Brain microvascular endothelial cell (primary cell): ENCODE results near the gene CD207.
A peak's percentile ranks its signal among the peaks of the same experiment; 100 is the strongest.

Experiments used
- DNase-seq: peaks from one replicate; pipeline ENCODE4 v3.0.0-alpha.2; 2020
- H3K27ac ChIP-seq: fragments of 250-450 bp; sonication (Bioruptor Pico); 2 replicates; pipeline ENCODE4 v1.5.1; 2020; ENCODE audit warnings: mild to moderate bottlenecking, moderate library complexity
- H3K27me3 ChIP-seq: fragments of 250-450 bp; sonication (Bioruptor Pico); replicated peaks from 2 replicates; pipeline ENCODE4 v1.5.1; 2020; ENCODE audit warnings: mild to moderate bottlenecking
- H3K36me3 ChIP-seq: fragments of 250-450 bp; sonication (Bioruptor Pico); replicated peaks from 2 replicates; pipeline ENCODE4 v1.5.1; 2020; ENCODE audit warnings: mild to moderate bottlenecking
- H3K4me3 ChIP-seq: 2 replicates; pipeline ENCODE4 v1.5.1; 2011; ENCODE audit warnings: low read depth, mild to moderate bottlenecking, control low read depth, low read length, moderate library complexity
- in situ Hi-C: cut with HindIII; loops from 2 replicates; pipeline ENCODE4 v1.10.0; 2017; ENCODE audit warnings: low sequenced_read_pairs, low pct_ligation_motif_present
- TF ChIP-seq, protein P1 (sequence below): IDR thresholded peaks from 2 replicates; pipeline ENCODE4 v1.5.1; 2011; ENCODE audit warnings: low read depth, mild to moderate bottlenecking, moderate library complexity, low read length, control low read depth, inconsistent platforms; ENCODE audit errors: missing control alignments

Gene CD207

DNA sequence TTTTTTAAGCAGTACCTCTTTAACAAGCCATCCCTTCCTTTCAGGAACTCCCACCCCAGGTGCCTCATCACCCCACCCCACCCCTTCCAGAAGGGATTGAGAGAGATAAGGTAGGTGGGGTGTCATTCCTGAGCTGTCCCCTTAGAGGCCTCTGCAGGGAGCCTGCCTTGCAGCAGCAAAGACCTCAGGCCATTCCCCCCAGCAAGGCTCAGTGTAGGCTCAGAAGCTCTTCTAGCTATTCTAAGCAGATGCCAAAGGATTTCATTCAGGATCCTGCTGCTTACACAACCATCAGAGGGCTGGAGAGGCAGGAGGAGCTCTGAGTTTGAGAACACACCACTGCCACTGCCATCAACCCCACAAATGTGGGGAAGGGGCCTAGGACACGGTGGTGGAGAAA lies 39.4 kb downstream of the CD207 start:
- TF ChIP-seq, protein P1, sequence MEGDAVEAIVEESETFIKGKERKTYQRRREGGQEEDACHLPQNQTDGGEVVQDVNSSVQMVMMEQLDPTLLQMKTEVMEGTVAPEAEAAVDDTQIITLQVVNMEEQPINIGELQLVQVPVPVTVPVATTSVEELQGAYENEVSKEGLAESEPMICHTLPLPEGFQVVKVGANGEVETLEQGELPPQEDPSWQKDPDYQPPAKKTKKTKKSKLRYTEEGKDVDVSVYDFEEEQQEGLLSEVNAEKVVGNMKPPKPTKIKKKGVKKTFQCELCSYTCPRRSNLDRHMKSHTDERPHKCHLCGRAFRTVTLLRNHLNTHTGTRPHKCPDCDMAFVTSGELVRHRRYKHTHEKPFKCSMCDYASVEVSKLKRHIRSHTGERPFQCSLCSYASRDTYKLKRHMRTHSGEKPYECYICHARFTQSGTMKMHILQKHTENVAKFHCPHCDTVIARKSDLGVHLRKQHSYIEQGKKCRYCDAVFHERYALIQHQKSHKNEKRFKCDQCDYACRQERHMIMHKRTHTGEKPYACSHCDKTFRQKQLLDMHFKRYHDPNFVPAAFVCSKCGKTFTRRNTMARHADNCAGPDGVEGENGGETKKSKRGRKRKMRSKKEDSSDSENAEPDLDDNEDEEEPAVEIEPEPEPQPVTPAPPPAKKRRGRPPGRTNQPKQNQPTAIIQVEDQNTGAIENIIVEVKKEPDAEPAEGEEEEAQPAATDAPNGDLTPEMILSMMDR = no peak
- in situ Hi-C loops = no loop called here
- no peaks in the 10 kb centered on the region for H3K36me3 ChIP-seq
- no peak overlapping the region for H3K27ac ChIP-seq
- peaks cover 6% of the 10 kb centered on the region for H3K27me3 ChIP-seq
- no peak overlapping the region for H3K4me3 ChIP-seq
- no peak for DNase-seq

DNA sequence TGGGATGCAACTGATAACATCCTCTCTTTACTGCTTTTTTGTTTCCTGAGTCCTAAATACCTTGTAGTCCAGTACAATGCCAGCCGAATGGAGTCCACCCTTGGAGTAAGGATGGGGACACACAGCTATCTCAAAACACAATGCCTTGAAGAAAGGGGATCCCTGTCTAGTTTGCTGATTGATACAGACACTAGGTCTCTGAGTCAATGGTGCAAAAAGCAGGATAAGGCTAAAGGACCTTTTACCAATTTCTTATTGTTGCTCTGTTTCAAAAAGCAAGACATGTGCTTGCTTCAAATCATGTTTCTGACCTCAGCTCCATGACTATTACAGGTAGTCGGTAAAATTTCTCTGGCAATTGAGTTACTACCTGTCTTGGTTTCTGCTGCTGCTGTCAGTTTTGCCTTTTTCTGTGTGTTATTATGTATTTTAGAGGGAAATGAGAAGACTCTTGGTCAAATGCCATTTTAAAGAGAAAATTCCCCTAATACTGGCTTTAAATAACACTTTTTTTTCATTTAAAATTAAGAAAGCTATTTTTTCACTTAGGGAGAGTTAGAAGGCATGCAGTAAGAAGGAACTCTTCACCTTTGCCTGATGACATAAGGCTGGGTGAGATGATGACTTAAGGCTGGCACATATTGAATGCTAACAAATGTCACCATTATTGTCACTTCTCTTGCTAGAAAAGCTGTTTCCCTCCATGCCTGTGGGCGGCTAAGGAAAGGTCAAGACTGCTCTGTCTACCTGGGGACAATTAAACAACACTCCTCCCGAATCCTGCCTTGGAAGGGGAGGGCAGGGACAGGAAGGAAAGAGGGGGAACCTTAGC lies 40.2 kb downstream of the CD207 start:
- TF ChIP-seq, protein P1 = no peak
- in situ Hi-C loops = no loop called here
- Histone ChIP-seq H3K27ac (no peak overlapping the region), H3K27me3 (peaks cover 12% of the 10 kb centered on the region), H3K4me3 (no peak overlapping the region), H3K36me3 (no peaks in the 10 kb centered on the region)
- DNase-seq = no peak

DNA sequence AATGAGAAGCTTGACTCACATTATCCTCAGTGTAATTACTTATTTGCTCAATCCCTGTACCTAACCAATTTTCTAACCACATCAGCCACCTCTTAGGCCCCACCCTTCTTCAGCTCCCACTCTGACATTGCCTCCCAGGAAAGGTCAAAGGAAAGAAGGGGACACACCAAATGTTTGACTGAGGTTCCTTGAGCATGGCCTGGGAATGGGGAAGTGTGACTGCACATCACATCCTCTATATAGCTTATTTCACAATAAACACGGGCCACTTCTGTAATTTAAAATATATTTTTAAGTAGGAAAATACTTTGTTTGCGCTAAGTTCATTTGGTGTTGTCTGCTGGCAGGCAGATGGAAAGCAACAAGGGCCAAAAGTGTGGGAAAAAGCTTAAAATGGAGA lies 42.2 kb downstream of the CD207 start:
- no peaks in the 10 kb centered on the region for H3K36me3 ChIP-seq
- H3K4me3 ChIP-seq = no peak overlapping the region
- in situ Hi-C loops = no loop called here
- DNase-seq = no peak
- H3K27ac ChIP-seq = no peak overlapping the region
- TF ChIP-seq, protein P1 = no peak
- peaks cover 28% of the 10 kb centered on the region for H3K27me3 ChIP-seq

DNA sequence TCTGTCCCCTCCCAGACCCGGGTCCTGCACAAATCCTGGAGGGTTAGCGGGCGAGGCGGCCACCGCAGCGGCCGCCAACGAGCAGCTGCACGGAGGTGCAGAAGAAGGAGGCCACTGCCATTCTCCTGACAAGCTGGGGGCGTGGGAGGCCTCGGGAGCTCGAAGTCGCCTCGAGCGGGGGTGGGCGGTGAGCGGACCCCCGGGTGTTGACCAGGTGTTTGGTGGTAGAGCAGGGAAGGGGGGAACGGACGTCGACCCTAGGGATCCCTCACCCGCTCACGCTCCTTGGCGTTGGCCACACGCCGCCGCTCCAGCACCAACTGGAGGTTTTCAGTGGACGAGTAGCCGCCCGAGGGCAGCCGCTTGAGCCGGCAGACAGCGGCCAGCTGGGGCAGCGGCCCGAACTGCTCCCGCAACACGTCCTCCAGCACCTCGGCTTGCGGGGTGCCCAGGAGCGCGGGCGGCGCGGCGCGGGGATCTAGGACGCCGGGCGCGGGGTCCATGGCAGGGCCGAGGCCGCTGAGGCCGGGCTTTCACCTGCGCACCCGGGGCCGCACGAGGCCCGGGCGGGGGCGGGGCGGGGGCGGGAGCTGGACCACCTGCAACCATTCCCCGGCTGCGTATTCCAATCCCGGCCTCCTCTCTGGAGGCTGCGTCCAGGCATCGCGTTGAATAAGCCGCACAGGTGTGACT lies 45.3 kb downstream of the CD207 start, which contains the start of gene FIGLA:
Gene FIGLA, minus strand, starts transcription at position 508 of the 693 bp plus-strand sequence. Its CDS starts 5 bp downstream, at position 503.
- no peak within 1 kb of the TSS for H3K27ac ChIP-seq
- TF ChIP-seq, protein P1 = no peak
- H3K27me3 ChIP-seq = peaks cover 30% of the 10 kb centered on the region
- DNase-seq = no peak
- in situ Hi-C loops = no loop called here
- H3K36me3 ChIP-seq = no peaks in the 10 kb centered on the region
- no peak within 1 kb of the TSS for H3K4me3 ChIP-seq

DNA sequence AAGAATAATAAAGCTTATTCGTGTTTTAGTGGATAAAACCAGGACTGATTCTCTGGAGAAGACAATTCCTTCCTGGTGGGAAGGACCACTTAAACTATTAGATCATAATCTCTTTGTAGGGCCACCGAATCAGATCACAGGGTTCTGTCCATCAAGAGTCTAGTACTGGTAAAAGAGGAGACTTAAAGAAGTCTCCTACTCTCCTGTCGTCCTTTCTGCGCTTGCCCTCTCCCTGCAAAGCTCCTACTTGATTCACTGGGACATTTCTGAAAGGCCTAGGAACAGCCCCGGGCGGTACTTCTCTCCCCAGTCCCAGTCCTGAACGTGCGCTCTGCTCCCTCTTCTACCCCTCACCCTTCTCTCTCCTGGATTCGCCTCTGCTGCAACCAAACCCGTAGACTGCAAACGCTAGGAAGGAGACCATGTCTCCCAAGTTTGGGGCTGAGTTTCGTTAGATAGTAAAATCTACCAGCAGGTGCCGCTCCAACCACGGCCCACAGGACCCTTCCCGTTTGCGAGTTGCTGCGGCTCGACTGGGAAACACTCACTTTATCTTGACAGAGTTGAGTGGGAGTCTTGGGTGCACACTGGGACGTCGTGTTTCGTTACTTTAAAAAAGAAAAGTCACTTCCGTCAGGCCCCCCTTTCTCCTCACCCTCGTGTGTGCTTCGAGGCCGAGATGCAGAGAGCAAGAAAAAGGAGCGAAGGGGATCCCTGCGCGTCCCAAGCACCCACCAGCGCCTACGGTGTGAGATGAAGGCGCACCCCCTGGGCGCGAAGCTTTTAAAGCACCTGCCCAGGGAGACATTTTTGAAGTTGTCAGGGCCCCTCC lies 46.1 kb downstream of the CD207 start:
- H3K27ac ChIP-seq = no peak overlapping the region
- DNase-seq = peak; percentile 45
- TF ChIP-seq, protein P1 = peak; percentile 76
- in situ Hi-C loops = no loop called here
- no peak overlapping the region for H3K4me3 ChIP-seq
- peaks cover 26% of the 10 kb centered on the region for H3K27me3 ChIP-seq
- no peaks in the 10 kb centered on the region for H3K36me3 ChIP-seq
